PFSK-1 (cell line): ENCODE data around the gene ZC3H8.

Source experiments
- FOXP2 ChIP-seq: optimal IDR thresholded peaks from 2 replicates; pipeline ENCODE3; 2011; ENCODE audit warnings: borderline replicate concordance, control low read depth, inconsistent platforms; ENCODE audit not compliant: insufficient read depth; ENCODE audit errors: extremely low read length, extremely low read depth
- POLR2AphosphoS5 ChIP-seq: IDR thresholded peaks from 2 replicates; pipeline ENCODE4 v1.6.1; 2012; ENCODE audit warnings: low read depth, mild to moderate bottlenecking, control low read depth, low read length, moderate library complexity
- SIN3A ChIP-seq: IDR thresholded peaks from 2 replicates; pipeline ENCODE4 v1.6.1; 2012; ENCODE audit warnings: mild to moderate bottlenecking, low read length, moderate library complexity, borderline replicate concordance; ENCODE audit not compliant: insufficient read depth
- TAF1 ChIP-seq: IDR thresholded peaks from 2 replicates; pipeline ENCODE4 v1.6.1; 2012; ENCODE audit warnings: low read length, control low read depth, borderline replicate concordance; ENCODE audit not compliant: insufficient read depth
- TF ChIP-seq, protein P1 (sequence below), 2 experiments: IDR thresholded peaks; 2 replicates each; pipeline versions ENCODE4 v1.6.1 to v1.8.0; 2011 to 2012; ENCODE audit warnings: low read depth in 2 of 2, low read length in 2 of 2, control low read depth in 1 of 2, inconsistent platforms in 1 of 2, mild to moderate bottlenecking in 1 of 2, moderate library complexity in 1 of 2; ENCODE audit not compliant: insufficient read depth in 1 of 2

Gene ZC3H8

DNA sequence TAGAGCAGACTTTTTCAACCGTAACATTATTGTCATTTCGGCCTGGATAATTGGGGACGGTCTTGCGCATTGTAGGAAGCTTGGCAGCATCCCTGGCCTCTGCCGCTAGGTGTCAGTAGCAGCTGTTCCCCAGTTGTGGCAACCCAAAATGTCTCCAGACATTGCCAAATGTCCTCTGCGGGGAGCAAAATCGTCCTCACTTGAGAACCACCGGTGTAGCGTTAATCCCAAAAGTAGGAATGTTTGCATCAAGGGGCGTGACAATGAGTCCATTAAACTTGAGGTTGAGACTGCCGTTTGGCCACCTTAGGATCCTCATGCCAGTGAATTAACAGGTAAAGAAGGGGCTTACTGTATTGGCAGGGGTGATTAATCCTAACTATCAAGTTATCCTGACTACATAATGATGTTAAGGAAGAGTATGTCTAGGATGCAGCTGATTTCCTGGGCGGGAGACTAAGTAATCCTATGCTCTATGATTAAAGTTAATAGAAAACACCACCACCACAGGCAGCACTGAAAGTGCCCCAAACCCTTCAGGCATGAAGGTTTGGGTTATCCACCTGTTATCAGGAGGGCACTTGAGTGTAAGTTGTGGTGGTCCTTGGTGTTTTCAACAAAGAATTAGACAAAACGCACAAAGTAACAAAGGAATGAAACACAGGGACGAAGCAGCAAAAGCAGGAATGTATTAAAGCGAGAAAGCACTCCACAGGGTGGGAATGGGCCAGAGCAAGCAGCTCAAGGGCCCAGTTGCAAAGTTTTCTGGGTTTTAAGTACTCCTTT, 4.9 kb upstream of the ZC3H8 start:
- no peak for TF ChIP-seq SIN3A
- TF ChIP-seq POLR2AphosphoS5: no peak
- no peak for TF ChIP-seq TAF1

DNA sequence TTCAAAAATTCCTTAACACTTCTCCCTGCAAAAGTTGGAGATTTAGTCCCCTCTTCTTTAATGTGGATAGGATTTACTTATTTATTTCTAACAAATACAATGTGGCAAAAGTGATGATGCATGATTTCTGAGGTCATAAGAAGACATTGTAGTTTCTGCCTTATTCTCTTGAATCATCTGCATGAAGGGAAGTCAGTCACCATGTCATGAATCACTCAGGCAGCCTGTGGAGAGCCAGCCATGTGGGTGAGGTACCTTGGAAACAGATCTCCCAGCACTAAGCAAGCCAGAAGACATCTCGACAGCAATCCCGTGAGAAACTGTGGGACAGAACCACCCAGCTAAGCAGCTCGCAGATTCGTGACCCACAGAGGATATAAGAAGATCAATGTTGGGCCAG, 2.7 kb upstream of the ZC3H8 start:
- TF ChIP-seq POLR2AphosphoS5 (no peak), FOXP2 (no peak), SIN3A (no peak), TAF1 (no peak)
- TF ChIP-seq, protein P1, sequence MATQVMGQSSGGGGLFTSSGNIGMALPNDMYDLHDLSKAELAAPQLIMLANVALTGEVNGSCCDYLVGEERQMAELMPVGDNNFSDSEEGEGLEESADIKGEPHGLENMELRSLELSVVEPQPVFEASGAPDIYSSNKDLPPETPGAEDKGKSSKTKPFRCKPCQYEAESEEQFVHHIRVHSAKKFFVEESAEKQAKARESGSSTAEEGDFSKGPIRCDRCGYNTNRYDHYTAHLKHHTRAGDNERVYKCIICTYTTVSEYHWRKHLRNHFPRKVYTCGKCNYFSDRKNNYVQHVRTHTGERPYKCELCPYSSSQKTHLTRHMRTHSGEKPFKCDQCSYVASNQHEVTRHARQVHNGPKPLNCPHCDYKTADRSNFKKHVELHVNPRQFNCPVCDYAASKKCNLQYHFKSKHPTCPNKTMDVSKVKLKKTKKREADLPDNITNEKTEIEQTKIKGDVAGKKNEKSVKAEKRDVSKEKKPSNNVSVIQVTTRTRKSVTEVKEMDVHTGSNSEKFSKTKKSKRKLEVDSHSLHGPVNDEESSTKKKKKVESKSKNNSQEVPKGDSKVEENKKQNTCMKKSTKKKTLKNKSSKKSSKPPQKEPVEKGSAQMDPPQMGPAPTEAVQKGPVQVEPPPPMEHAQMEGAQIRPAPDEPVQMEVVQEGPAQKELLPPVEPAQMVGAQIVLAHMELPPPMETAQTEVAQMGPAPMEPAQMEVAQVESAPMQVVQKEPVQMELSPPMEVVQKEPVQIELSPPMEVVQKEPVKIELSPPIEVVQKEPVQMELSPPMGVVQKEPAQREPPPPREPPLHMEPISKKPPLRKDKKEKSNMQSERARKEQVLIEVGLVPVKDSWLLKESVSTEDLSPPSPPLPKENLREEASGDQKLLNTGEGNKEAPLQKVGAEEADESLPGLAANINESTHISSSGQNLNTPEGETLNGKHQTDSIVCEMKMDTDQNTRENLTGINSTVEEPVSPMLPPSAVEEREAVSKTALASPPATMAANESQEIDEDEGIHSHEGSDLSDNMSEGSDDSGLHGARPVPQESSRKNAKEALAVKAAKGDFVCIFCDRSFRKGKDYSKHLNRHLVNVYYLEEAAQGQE (IDR thresholded peaks at IDR 0.05; ENCODE audit: insufficient read depth in 1 of 2, low read depth in 2 of 2, low read length in 2 of 2): no peak

DNA sequence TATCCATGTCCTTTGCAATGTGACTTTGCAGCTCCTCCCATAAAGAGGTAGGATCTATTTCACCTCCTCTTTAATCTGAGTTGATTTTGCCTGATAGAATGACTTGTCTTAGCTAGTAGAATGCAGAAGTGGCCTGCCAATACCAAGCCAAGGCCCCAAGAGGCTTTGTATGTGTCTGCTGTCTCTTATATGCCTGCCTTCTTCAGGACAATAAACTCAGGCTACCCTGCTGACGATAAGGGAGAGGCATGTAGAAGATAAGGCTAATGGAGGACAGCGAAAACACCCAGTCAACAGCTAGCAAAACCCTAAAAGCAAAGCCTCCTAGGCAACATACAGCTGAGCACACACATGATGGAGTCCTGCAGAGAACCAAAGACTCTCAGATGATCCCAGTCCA, 1.8 kb upstream of the ZC3H8 start:
- TF ChIP-seq, protein P1 (IDR thresholded peaks at IDR 0.05; ENCODE audit: insufficient read depth in 1 of 2, low read depth in 2 of 2, low read length in 2 of 2): no peak
- no peak for TF ChIP-seq FOXP2
- TF ChIP-seq TAF1: no peak
- no peak for TF ChIP-seq SIN3A
- no peak for TF ChIP-seq POLR2AphosphoS5

DNA sequence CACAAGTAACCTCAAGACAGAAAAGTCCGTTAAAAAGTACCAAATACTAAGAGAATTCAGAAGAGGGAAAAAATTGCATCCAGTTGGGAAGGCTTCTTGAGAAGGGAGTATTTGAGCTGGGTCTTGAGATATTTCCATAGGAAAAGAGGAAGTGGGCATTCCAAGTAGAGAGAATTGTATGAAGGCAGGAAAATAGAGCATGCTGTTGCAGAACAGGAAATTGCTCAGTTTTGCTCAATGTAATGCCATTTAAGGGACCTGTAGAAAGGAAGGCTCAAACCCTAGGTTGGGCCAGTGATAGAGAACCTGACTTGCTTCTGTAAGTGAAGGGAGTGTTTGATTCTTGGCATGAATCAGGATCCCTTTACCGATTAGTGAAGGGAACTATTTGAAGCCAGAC, 1.0 kb upstream of the ZC3H8 start:
- no peak for TF ChIP-seq POLR2AphosphoS5
- TF ChIP-seq, protein P1 (IDR thresholded peaks at IDR 0.05; ENCODE audit: insufficient read depth in 1 of 2, low read depth in 2 of 2, low read length in 2 of 2): no peak
- no peak for TF ChIP-seq TAF1
- no peak for TF ChIP-seq SIN3A
- no peak for TF ChIP-seq FOXP2

DNA sequence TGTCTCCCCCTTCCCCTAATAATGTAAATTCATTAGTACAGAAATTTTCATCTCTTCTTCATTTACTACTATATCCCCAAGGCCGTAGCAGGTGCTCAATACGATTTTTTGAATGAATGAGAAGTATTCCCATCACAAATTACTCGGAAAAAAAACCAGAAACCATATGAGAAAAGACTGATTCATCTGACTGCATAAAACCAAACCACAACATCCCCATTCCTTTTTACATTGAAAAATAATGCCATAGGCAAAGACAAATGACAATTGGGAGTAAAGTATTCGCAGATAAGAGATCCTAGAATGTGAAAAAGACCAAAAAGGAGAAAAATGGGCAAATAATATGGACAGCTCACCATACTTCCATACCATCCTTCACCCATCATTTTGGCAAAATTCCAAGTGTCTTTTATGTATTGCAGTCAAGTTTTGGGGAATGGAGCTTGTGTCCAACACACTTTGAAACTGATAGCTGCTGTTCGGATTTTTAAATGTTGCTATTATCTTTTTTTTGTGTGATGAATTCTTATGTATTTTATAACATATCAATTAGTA, 1.5 kb downstream of the ZC3H8 start:
- TF ChIP-seq, protein P1 (IDR thresholded peaks at IDR 0.05; ENCODE audit: insufficient read depth in 1 of 2, low read depth in 2 of 2, low read length in 2 of 2): no peak
- TF ChIP-seq SIN3A (no peak), FOXP2 (no peak), TAF1 (no peak)
